Right forelimb (tissue), 1 donor: Measurements from ENCODE around the gene SPPL2C.
"Not testable (repeated sequence)": the region's sequence is repeated elsewhere in the genome, so short reads cannot be mapped to it uniquely, and the experiment has no call there.

ENCODE experiments used
- DNase-seq: peaks from one replicate; pipeline ENCODE4 v3.0.0-alpha.2; 2018

Gene SPPL2C

GRCh38 chr17:45850468-45850867 lies 5.8 kb downstream of the SPPL2C start:
- DNase-seq: no peak

GRCh38 chr17:45851022-45851421 lies 6.3 kb downstream of the SPPL2C start:
- no peak for DNase-seq

GRCh38 chr17:45851464-45851863 lies 6.8 kb downstream of the SPPL2C start:
- DNase-seq: no peak

GRCh38 chr17:45851873-45852272 lies 7.2 kb downstream of the SPPL2C start:
- no peak for DNase-seq

GRCh38 chr17:45852535-45853297 lies 8.0 kb downstream of the SPPL2C start:
- peak; percentile 62 for DNase-seq

- DNase-seq: no peak
These were observed 9.5 kb downstream of the SPPL2C start for GRCh38 chr17:45854209-45854608.

- DNase-seq: no peak
These were observed 11.1 kb downstream of the SPPL2C start for GRCh38 chr17:45855691-45856336.

- peak; percentile 61 for DNase-seq
These were observed 13.5 kb downstream of the SPPL2C start for GRCh38 chr17:45857977-45858708.

GRCh38 chr17:45861165-45861564 lies 16.5 kb downstream of the SPPL2C start:
- no peak for DNase-seq

GRCh38 chr17:45862127-45862526 lies 17.4 kb downstream of the SPPL2C start:
- DNase-seq: not testable (repeated sequence)

GRCh38 chr17:45863857-45864654 lies 19.4 kb downstream of the SPPL2C start:
- DNase-seq: no peak

GRCh38 chr17:45867171-45867570 lies 22.5 kb downstream of the SPPL2C start:
- no peak for DNase-seq

GRCh38 chr17:45867702-45868101 lies 23.0 kb downstream of the SPPL2C start:
- DNase-seq: no peak

GRCh38 chr17:45868276-45868675 lies 23.6 kb downstream of the SPPL2C start:
- DNase-seq: no peak

GRCh38 chr17:45869676-45870341 lies 25.1 kb downstream of the SPPL2C start:
- no peak for DNase-seq

- DNase-seq: no peak
These were observed 25.8 kb downstream of the SPPL2C start for GRCh38 chr17:45870342-45870974.

GRCh38 chr17:45871718-45872117 lies 27.0 kb downstream of the SPPL2C start:
- no peak for DNase-seq

GRCh38 chr17:45873728-45874127 lies 29.0 kb downstream of the SPPL2C start:
- DNase-seq: no peak

GRCh38 chr17:45874151-45874550 lies 29.5 kb downstream of the SPPL2C start:
- no peak for DNase-seq

GRCh38 chr17:45876539-45876938 lies 31.9 kb downstream of the SPPL2C start:
- DNase-seq: no peak

GRCh38 chr17:45877467-45877866 lies 32.8 kb downstream of the SPPL2C start:
- DNase-seq: no peak

GRCh38 chr17:45883063-45883462 lies 38.4 kb downstream of the SPPL2C start:
- no peak for DNase-seq
